ENCODE data around the gene TCF4. TPM values are rescaled to one million over a fixed set of nuclear protein-coding genes. Genes with fewer than 3 reads are reported as not detected.

The TCF4 gene
- total RNA-seq, 1 donor from 2014 or later: 15.7 TPM

- no peak for TF ChIP-seq CTCF (IDR thresholded peaks at IDR 0.05; ENCODE audit: insufficient read depth, low read length, poor library complexity, severe bottlenecking)
- DNase-seq (ENCODE audit: low read depth): no peak
- no peak overlapping the region for H3K4me3 ChIP-seq (ENCODE audit: low read depth, low read length)
- H3K36me3 ChIP-seq (ENCODE audit: control insufficient read depth, insufficient read depth, low read length): no peaks in the 10 kb centered on the region
- H3K27me3 ChIP-seq (ENCODE audit: control insufficient read depth, insufficient read depth, low read length): no peaks in the 10 kb centered on the region
These were observed 12.9 kb downstream of the TCF4 start for GRCh38 chr18:55575066-55575465.

- Histone ChIP-seq H3K4me3 (ENCODE audit: low read depth, low read length) (no peak overlapping the region), H3K27me3 (ENCODE audit: control insufficient read depth, insufficient read depth, low read length) (no peaks in the 10 kb centered on the region), H3K36me3 (ENCODE audit: control insufficient read depth, insufficient read depth, low read length) (no peaks in the 10 kb centered on the region)
- no peak for DNase-seq (ENCODE audit: low read depth)
- TF ChIP-seq CTCF (IDR thresholded peaks at IDR 0.05; ENCODE audit: insufficient read depth, low read length, poor library complexity, severe bottlenecking): no peak
These were observed 14.6 kb downstream of the TCF4 start for GRCh38 chr18:55573386-55573785.

GRCh38 chr18:55570966-55571365 is 17.0 kb downstream of the TCF4 start:
- Histone ChIP-seq H3K4me3 (ENCODE audit: low read depth, low read length) (no peak overlapping the region), H3K36me3 (ENCODE audit: control insufficient read depth, insufficient read depth, low read length) (no peaks in the 10 kb centered on the region), H3K27me3 (ENCODE audit: control insufficient read depth, insufficient read depth, low read length) (no peaks in the 10 kb centered on the region)
- no peak for DNase-seq (ENCODE audit: low read depth)
- no peak for TF ChIP-seq CTCF (IDR thresholded peaks at IDR 0.05; ENCODE audit: insufficient read depth, low read length, poor library complexity, severe bottlenecking)

GRCh38 chr18:55566456-55566935 is 21.5 kb downstream of the TCF4 start:
- Histone ChIP-seq H3K4me3 (ENCODE audit: low read depth, low read length) (no peak overlapping the region), H3K27me3 (ENCODE audit: control insufficient read depth, insufficient read depth, low read length) (no peaks in the 10 kb centered on the region), H3K36me3 (ENCODE audit: control insufficient read depth, insufficient read depth, low read length) (no peaks in the 10 kb centered on the region)
- no peak for DNase-seq (ENCODE audit: low read depth)
- no peak for TF ChIP-seq CTCF (IDR thresholded peaks at IDR 0.05; ENCODE audit: insufficient read depth, low read length, poor library complexity, severe bottlenecking)

GRCh38 chr18:55559739-55560138 is 28.3 kb downstream of the TCF4 start:
- no peaks in the 10 kb centered on the region for H3K36me3 ChIP-seq (ENCODE audit: control insufficient read depth, insufficient read depth, low read length)
- TF ChIP-seq CTCF (IDR thresholded peaks at IDR 0.05; ENCODE audit: insufficient read depth, low read length, poor library complexity, severe bottlenecking): no peak
- DNase-seq (ENCODE audit: low read depth): no peak
- H3K27me3 ChIP-seq (ENCODE audit: control insufficient read depth, insufficient read depth, low read length): no peaks in the 10 kb centered on the region
- no peak overlapping the region for H3K4me3 ChIP-seq (ENCODE audit: low read depth, low read length)

GRCh38 chr18:55557211-55557610 is 30.8 kb downstream of the TCF4 start:
- no peak for TF ChIP-seq CTCF (IDR thresholded peaks at IDR 0.05; ENCODE audit: insufficient read depth, low read length, poor library complexity, severe bottlenecking)
- Histone ChIP-seq H3K36me3 (ENCODE audit: control insufficient read depth, insufficient read depth, low read length) (no peaks in the 10 kb centered on the region), H3K4me3 (ENCODE audit: low read depth, low read length) (no peak overlapping the region), H3K27me3 (ENCODE audit: control insufficient read depth, insufficient read depth, low read length) (no peaks in the 10 kb centered on the region)
- DNase-seq (ENCODE audit: low read depth): no peak

Data from kidney epithelial cell (primary cell).